NT2/D1 (cell line): ENCODE measurements around the gene DRGX.

Experiments used
- DNase-seq: peaks from one replicate; pipeline ENCODE4 v3.0.0-alpha.2; 2011; ENCODE audit warnings: low read depth, low spot score
- H3K27me3 ChIP-seq: 2 replicates; pipeline ENCODE4 v1.6.0; 2011; ENCODE audit warnings: mild to moderate bottlenecking; ENCODE audit not compliant: insufficient read length, insufficient read depth
- H3K36me3 ChIP-seq: 2 replicates; pipeline ENCODE4 v1.6.1; 2011; ENCODE audit warnings: mild to moderate bottlenecking, low read length, mixed read lengths; ENCODE audit not compliant: insufficient read depth, insufficient read length
- H3K4me1 ChIP-seq: 2 replicates; pipeline ENCODE4 v1.5.1; 2011; ENCODE audit not compliant: insufficient read depth, insufficient read length
- H3K4me3 ChIP-seq: 2 replicates; pipeline ENCODE4 v1.5.1; 2011; ENCODE audit warnings: low read depth; ENCODE audit not compliant: insufficient read length
- H3K9ac ChIP-seq: 2 replicates; pipeline ENCODE4 v1.6.0; 2011; ENCODE audit warnings: low read depth; ENCODE audit not compliant: insufficient read length
- H3K9me3 ChIP-seq: 2 replicates; pipeline ENCODE4 v1.5.1; 2011; ENCODE audit warnings: mild to moderate bottlenecking, low read length; ENCODE audit not compliant: insufficient read depth
- SUZ12 ChIP-seq: IDR thresholded peaks from 2 replicates; pipeline ENCODE4 v1.6.1; 2011; ENCODE audit not compliant: insufficient read length, insufficient read depth; ENCODE audit errors: extremely low read depth
- YY1 ChIP-seq: IDR thresholded peaks from 2 replicates; pipeline ENCODE4 v1.6.1; 2011; ENCODE audit not compliant: insufficient read length, insufficient read depth
- ZNF274 ChIP-seq: IDR thresholded peaks from 2 replicates; pipeline ENCODE4 v1.6.1; 2011; ENCODE audit warnings: mild to moderate bottlenecking, low read depth, low read length

The DRGX gene

GRCh38 chr10:49385939-49386922 lies 9.7 kb downstream of the DRGX start:
- peaks cover 5% of the 10 kb centered on the region for H3K27me3 ChIP-seq
- no peaks in the 10 kb centered on the region for H3K36me3 ChIP-seq
- H3K9me3 ChIP-seq = no peaks in the 10 kb centered on the region
- H3K4me1 ChIP-seq = no peaks in the 10 kb centered on the region
- no peak for DNase-seq
- no peak overlapping the region for H3K9ac ChIP-seq
- TF ChIP-seq YY1 = no peak
- TF ChIP-seq ZNF274 = no peak
- no peak for TF ChIP-seq SUZ12
- no peak overlapping the region for H3K4me3 ChIP-seq

GRCh38 chr10:49384268-49384953 lies 11.5 kb downstream of the DRGX start:
- Histone ChIP-seq H3K4me1 (no peaks in the 10 kb centered on the region), H3K27me3 (no peaks in the 10 kb centered on the region), H3K9me3 (no peaks in the 10 kb centered on the region), H3K36me3 (no peaks in the 10 kb centered on the region), H3K4me3 (no peak overlapping the region), H3K9ac (no peak overlapping the region)
- no peak for TF ChIP-seq ZNF274
- TF ChIP-seq SUZ12 = no peak
- TF ChIP-seq YY1 = no peak
- DNase-seq = no peak

- Histone ChIP-seq H3K27me3 (no peaks in the 10 kb centered on the region), H3K4me1 (no peaks in the 10 kb centered on the region), H3K4me3 (no peak overlapping the region), H3K36me3 (no peaks in the 10 kb centered on the region), H3K9ac (no peak overlapping the region), H3K9me3 (no peaks in the 10 kb centered on the region)
- TF ChIP-seq SUZ12 (no peak), ZNF274 (no peak), YY1 (no peak)
- DNase-seq = no peak
Measured at GRCh38 chr10:49383853-49384252, 12.0 kb downstream of the DRGX start.

GRCh38 chr10:49382826-49383225 lies 13.1 kb downstream of the DRGX start:
- Histone ChIP-seq H3K9me3 (no peaks in the 10 kb centered on the region), H3K36me3 (no peaks in the 10 kb centered on the region), H3K9ac (no peak overlapping the region), H3K4me1 (no peaks in the 10 kb centered on the region), H3K4me3 (no peak overlapping the region), H3K27me3 (no peaks in the 10 kb centered on the region)
- no peak for DNase-seq
- TF ChIP-seq ZNF274 (no peak), YY1 (no peak), SUZ12 (no peak)

GRCh38 chr10:49382226-49382625 lies 13.7 kb downstream of the DRGX start:
- Histone ChIP-seq H3K9me3 (no peaks in the 10 kb centered on the region), H3K27me3 (no peaks in the 10 kb centered on the region), H3K4me3 (no peak overlapping the region), H3K36me3 (no peaks in the 10 kb centered on the region), H3K4me1 (no peaks in the 10 kb centered on the region), H3K9ac (no peak overlapping the region)
- TF ChIP-seq SUZ12 = no peak
- no peak for TF ChIP-seq YY1
- no peak for TF ChIP-seq ZNF274
- no peak for DNase-seq

GRCh38 chr10:49381111-49381900 lies 14.6 kb downstream of the DRGX start:
- Histone ChIP-seq H3K36me3 (no peaks in the 10 kb centered on the region), H3K4me3 (no peak overlapping the region), H3K9me3 (no peaks in the 10 kb centered on the region), H3K9ac (no peak overlapping the region), H3K27me3 (no peaks in the 10 kb centered on the region), H3K4me1 (no peaks in the 10 kb centered on the region)
- TF ChIP-seq YY1 (no peak), ZNF274 (no peak), SUZ12 (no peak)
- DNase-seq = no peak
